ENCODE results near the gene SHMT1. TPM values are rescaled to one million over a fixed set of nuclear protein-coding genes. Genes with fewer than 3 reads are reported as not detected.
A peak's percentile ranks its signal among the peaks of the same experiment; 100 is the strongest.

The SHMT1 gene
- polyA plus RNA-seq, 1 experiment = 4.0 TPM

DNA sequence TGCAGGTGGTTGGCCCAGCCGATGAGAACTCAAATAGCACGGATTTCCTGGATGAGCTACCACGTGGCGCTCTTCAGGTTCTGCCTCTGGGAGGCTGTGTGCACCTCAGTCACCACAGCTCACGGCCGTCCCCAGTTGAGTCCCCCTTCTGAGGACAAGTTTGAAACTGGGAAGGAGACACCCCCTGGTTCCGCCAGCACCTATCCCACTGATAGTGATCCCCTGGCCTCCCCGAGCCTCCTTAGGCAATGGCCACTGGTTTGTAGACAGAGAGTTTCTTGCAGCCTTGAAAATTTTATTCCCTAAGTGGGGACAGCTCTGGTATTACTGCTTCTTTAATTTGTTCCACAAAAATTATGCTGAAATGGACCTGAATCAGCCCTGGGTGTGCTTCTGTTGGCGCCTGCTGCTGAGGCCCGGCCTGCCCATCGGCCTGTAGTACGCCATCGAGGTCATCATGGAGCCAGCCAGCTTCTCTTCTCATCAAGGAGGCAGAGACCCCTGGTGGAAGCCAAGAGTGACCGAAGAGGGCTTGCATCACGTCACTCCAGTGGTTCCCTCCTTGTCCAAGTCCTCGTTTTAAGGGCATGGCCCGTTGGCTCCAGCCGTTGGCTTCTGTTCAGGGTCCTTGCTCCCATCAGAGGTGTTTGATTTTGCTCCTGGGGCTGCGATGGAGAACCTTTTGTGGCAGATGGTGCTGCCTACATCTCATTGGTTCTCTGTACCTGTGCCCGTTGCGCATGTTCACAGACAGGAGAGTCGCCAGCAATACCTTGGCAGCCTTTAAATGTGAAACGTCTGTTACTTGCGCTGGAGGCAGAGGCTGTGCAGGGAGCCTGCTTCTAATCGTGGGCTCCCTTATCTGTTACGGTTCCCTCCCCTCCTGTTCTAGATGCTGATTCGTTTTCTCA, 39.0 kb downstream of the SHMT1 start:
- Histone ChIP-seq H3K9me3 (ENCODE audit: control insufficient read depth, insufficient read depth, low read length) (no peaks in the 10 kb centered on the region), H3K4me3 (ENCODE audit: low read depth, low read length) (no peak overlapping the region), H3K27me3 (ENCODE audit: control insufficient read depth, insufficient read depth, low read length) (no peaks in the 10 kb centered on the region), H3K27ac (ENCODE audit: low read depth, low read length) (no peak overlapping the region)
- TF ChIP-seq, protein P1, sequence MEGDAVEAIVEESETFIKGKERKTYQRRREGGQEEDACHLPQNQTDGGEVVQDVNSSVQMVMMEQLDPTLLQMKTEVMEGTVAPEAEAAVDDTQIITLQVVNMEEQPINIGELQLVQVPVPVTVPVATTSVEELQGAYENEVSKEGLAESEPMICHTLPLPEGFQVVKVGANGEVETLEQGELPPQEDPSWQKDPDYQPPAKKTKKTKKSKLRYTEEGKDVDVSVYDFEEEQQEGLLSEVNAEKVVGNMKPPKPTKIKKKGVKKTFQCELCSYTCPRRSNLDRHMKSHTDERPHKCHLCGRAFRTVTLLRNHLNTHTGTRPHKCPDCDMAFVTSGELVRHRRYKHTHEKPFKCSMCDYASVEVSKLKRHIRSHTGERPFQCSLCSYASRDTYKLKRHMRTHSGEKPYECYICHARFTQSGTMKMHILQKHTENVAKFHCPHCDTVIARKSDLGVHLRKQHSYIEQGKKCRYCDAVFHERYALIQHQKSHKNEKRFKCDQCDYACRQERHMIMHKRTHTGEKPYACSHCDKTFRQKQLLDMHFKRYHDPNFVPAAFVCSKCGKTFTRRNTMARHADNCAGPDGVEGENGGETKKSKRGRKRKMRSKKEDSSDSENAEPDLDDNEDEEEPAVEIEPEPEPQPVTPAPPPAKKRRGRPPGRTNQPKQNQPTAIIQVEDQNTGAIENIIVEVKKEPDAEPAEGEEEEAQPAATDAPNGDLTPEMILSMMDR (IDR thresholded peaks at IDR 0.05; ENCODE audit: low read depth, low read length) = no peak
- no peak for DNase-seq (ENCODE audit: low read depth, low spot score)
- CTCF ChIA-PET = no interaction called here
- POLR2A ChIA-PET = no interaction called here

DNA sequence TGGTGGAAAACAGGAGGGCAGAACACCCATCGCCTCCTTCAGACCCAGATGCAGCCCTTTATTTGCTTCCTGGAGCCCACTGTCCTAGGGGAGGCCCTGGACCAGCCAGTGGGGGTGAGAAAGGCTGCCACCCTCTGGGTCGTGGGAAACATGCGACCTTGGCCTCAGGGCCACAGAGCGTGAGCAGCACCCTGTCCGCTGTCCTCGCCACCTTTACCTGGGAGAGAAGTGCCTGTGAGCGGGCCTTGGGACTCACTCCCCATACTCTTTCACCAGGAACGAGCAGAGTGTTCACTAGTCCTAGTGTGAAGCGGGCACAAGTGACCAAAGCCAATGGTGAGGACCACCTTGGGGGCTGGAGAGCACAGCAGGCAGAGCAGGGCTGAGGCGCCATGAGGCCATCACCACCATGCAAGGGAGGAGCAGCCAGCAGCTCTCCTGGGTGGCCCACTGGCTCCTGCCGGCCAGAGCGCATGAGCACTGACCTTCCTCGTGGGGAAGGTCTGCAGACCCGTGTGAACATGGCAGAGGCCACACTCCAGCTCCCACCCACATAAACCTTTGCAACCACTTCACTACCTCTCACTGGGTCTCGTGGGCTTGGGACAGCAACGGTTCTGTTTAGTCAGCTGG, 39.7 kb downstream of the SHMT1 start:
- H3K27ac ChIP-seq (ENCODE audit: low read depth, low read length) = no peak overlapping the region
- TF ChIP-seq, protein P1 (IDR thresholded peaks at IDR 0.05; ENCODE audit: low read depth, low read length) = no peak
- ChIA-PET CTCF (no interaction called here), POLR2A (no interaction called here)
- no peak overlapping the region for H3K4me3 ChIP-seq (ENCODE audit: low read depth, low read length)
- DNase-seq (ENCODE audit: low read depth, low spot score) = no peak
- no peaks in the 10 kb centered on the region for H3K27me3 ChIP-seq (ENCODE audit: control insufficient read depth, insufficient read depth, low read length)
- H3K9me3 ChIP-seq (ENCODE audit: control insufficient read depth, insufficient read depth, low read length) = no peaks in the 10 kb centered on the region

DNA sequence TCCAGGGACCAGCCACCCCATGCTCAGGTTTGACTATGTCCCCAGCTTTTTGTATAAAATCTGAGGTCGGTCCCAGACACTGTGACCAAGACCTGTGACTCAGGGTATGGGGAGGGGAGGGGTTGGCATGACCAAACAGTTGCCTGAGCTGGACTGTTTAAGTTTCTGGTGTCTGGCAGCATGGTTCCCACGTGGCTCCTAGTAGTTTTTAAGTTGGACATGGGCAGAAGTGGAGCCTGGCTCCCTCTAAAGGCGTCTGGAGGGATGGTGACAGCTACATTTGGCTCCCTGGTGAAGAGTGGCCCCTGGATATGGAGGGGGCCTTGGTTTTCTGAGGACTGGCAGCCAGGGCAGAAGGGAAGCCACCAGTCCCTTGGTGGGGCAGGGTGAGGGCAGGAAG, 40.3 kb downstream of the SHMT1 start:
- ChIA-PET POLR2A (no interaction called here), CTCF (no interaction called here)
- no peaks in the 10 kb centered on the region for H3K27me3 ChIP-seq (ENCODE audit: control insufficient read depth, insufficient read depth, low read length)
- no peak for DNase-seq (ENCODE audit: low read depth, low spot score)
- TF ChIP-seq, protein P1 (IDR thresholded peaks at IDR 0.05; ENCODE audit: low read depth, low read length) = peak; percentile 14; the same call in 1 of the 2 replicates
- H3K4me3 ChIP-seq (ENCODE audit: low read depth, low read length) = no peak overlapping the region
- H3K9me3 ChIP-seq (ENCODE audit: control insufficient read depth, insufficient read depth, low read length) = no peaks in the 10 kb centered on the region
- H3K27ac ChIP-seq (ENCODE audit: low read depth, low read length) = no peak overlapping the region

DNA sequence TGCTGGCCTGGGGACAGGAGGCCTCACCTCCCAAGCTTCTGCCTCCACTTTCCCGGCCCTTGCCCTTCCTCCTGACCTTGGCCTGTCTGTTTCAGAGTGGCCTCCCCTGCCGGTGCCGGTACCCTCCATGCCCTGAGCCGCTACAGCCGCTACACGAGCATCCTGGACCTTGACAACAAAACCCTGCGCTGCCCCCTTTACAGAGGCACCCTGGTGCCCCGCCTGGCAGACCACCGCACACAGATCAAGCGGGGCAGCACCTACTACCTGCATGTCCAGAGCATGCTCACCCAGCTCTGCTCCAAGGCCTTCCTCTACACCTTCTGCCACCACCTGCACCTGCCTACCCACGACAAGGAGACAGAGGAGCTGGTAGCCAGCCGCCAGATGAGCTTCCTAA, 40.8 kb downstream of the SHMT1 start:
- POLR2A ChIA-PET = interaction anchor here (0.6 kb wide), 1 partner anchor 732 kb away, joined by 5 read pairs; no protein-coding TSS in a partner anchor
- DNase-seq (ENCODE audit: low read depth, low spot score) = no peak
- TF ChIP-seq, protein P1 (IDR thresholded peaks at IDR 0.05; ENCODE audit: low read depth, low read length) = no peak

GRCh38 chr17:18321309-18321708, 42.0 kb downstream of the SHMT1 start:
- no peak overlapping the region for H3K4me3 ChIP-seq (ENCODE audit: low read depth, low read length)
- H3K9me3 ChIP-seq (ENCODE audit: control insufficient read depth, insufficient read depth, low read length) = no peaks in the 10 kb centered on the region
- CTCF ChIA-PET = interaction anchor here (0.6 to 1.0 kb wide), 3 partner anchors 105 to 304 kb away, joined by 3 to 6 read pairs (median 5); no protein-coding TSS in a partner anchor
- TF ChIP-seq, protein P1 (IDR thresholded peaks at IDR 0.05; ENCODE audit: low read depth, low read length) = 0 out of 2 replicates have a peak, but pooled peaks have one; percentile 25
- POLR2A ChIA-PET = no interaction called here
- no peak for DNase-seq (ENCODE audit: low read depth, low spot score)
- H3K27me3 ChIP-seq (ENCODE audit: control insufficient read depth, insufficient read depth, low read length) = no peaks in the 10 kb centered on the region
- no peak overlapping the region for H3K27ac ChIP-seq (ENCODE audit: low read depth, low read length)

More for the DNA sequence above, 40.8 kb downstream of the SHMT1 start:
- H3K4me3 ChIP-seq (ENCODE audit: low read depth, low read length) = no peak overlapping the region
- no peaks in the 10 kb centered on the region for H3K9me3 ChIP-seq (ENCODE audit: control insufficient read depth, insufficient read depth, low read length)
- no peak overlapping the region for H3K27ac ChIP-seq (ENCODE audit: low read depth, low read length)
- CTCF ChIA-PET = no interaction called here
- H3K27me3 ChIP-seq (ENCODE audit: control insufficient read depth, insufficient read depth, low read length) = no peaks in the 10 kb centered on the region
